HepG2 (cell line): Measurements from ENCODE around the gene CC2D1A. TPM values are rescaled to one million over a fixed set of nuclear protein-coding genes. Genes with fewer than 3 reads are reported as not detected.

Experiments used
- BRCA1 ChIP-seq: sonication (generic); formaldehyde crosslinking; IDR thresholded peaks from 2 replicates; pipeline ENCODE4 v1.4.0; 2020; ENCODE audit warnings: missing genetic modification reagents
- E2F2 ChIP-seq: sonication (generic); formaldehyde crosslinking; IDR thresholded peaks from 2 replicates; pipeline ENCODE4 v1.4.0; 2020; ENCODE audit warnings: missing genetic modification reagents, borderline replicate concordance
- IRF1 ChIP-seq: sonication (generic); formaldehyde crosslinking; IDR thresholded peaks from 2 replicates; pipeline ENCODE4 v1.4.0; 2020; ENCODE audit warnings: low read depth, mild to moderate bottlenecking, missing genetic modification reagents
- MIXL1 ChIP-seq: IDR thresholded peaks from 2 replicates; pipeline ENCODE4 v1.6.1; 2016
- ZBTB10 ChIP-seq: sonication (generic); formaldehyde crosslinking; IDR thresholded peaks from 2 replicates; pipeline ENCODE4 v1.4.0; 2020; ENCODE audit warnings: missing genetic modification reagents, borderline replicate concordance
- ZBTB42 ChIP-seq: sonication (generic); formaldehyde crosslinking; IDR thresholded peaks from 2 replicates; pipeline ENCODE4 v1.5.0; 2020; ENCODE audit warnings: mild to moderate bottlenecking, missing genetic modification reagents
- ZHX2 ChIP-seq, 2 experiments: sonication (generic) in 1 of 2; formaldehyde crosslinking in 1 of 2; IDR thresholded peaks; 2 replicates each; pipeline versions ENCODE4 v1.6.1 to v1.9.0; 2014 to 2022; ENCODE audit warnings: antibody characterized with exemption in 1 of 2, borderline replicate concordance in 1 of 2, inconsistent platforms in 1 of 2, low read depth in 1 of 2, missing genetic modification reagents in 1 of 2
- ZNF234 ChIP-seq: sonication (generic); formaldehyde crosslinking; conservative IDR thresholded peaks from 2 replicates; pipeline ENCODE4 v1.5.1; 2020; ENCODE audit warnings: mild to moderate bottlenecking, missing genetic modification reagents
- ZNF569 ChIP-seq: sonication (generic); formaldehyde crosslinking; IDR thresholded peaks from 2 replicates; pipeline ENCODE4 v1.5.0; 2020; ENCODE audit warnings: mild to moderate bottlenecking, missing genetic modification reagents, moderate library complexity, borderline replicate concordance
- ZNF678 ChIP-seq: sonication (generic); formaldehyde crosslinking; IDR thresholded peaks from 2 replicates; pipeline ENCODE4 v1.4.0; 2020; ENCODE audit warnings: mild to moderate bottlenecking, missing genetic modification reagents
- ZNF687 ChIP-seq: sonication (generic); formaldehyde crosslinking; IDR thresholded peaks from 2 replicates; pipeline ENCODE4 v1.5.1; 2020; ENCODE audit warnings: mild to moderate bottlenecking, missing genetic modification reagents, moderate library complexity
- polyA plus RNA-seq, 8 experiments: library from polyadenylated mRNA; depleted of rRNA in 3 of 8; stranded (reverse) in 7 of 8; unstranded in 1 of 8; fragments of >200 nt; fragmentation: Illumina TruSeq in 4 of 8; extraction: Trizol in 4 of 8; gene quantifications; 2 replicates each; pipeline versions ENCODE4 v1.2.1 to v1.2.3, GENCODE V29; 2011 to 2016; ENCODE audit warnings: low read depth in 4 of 8, missing spikeins in 1 of 8, mixed read lengths in 1 of 8; ENCODE audit not compliant: insufficient read depth in 1 of 8
- total RNA-seq, 5 experiments: library from RNA; depleted of rRNA; stranded (reverse); fragments of >200 nt; fragmentation: Illumina TruSeq; extraction: Trizol; gene quantifications; 2 replicates each; pipeline ENCODE4 v1.2.3, GENCODE V29; 2016; ENCODE audit warnings: low read depth in 1 of 5

CC2D1A gene
- total and polyA plus RNA-seq, 2 of the 13 experiments (the other 11 are each of a cell fraction or from before 2014, with no cell fraction given), result 9.7 to 11.5 TPM

- TF ChIP-seq IRF1, result no peak
- TF ChIP-seq E2F2, result no peak
- TF ChIP-seq ZNF678 (CRISPR knock-in tag), result no peak
- TF ChIP-seq ZNF234 (CRISPR knock-in tag), result no peak
- TF ChIP-seq ZHX2 (IDR thresholded peaks at IDR 0.05; ENCODE audit: low read depth), result 0 out of 2 replicates have a peak, but pooled peaks have one; percentile 53
- no peak for TF ChIP-seq ZHX2 (CRISPR knock-in tag; IDR thresholded peaks at IDR 0.05; ENCODE audit: borderline replicate concordance)
- TF ChIP-seq ZBTB10 (CRISPR knock-in tag), result peak; percentile 36; the same call in 1 of the 2 replicates
- TF ChIP-seq ZBTB42 (CRISPR knock-in tag), result no peak
- TF ChIP-seq BRCA1 (CRISPR knock-in tag), result no peak
- TF ChIP-seq MIXL1 (CRISPR knock-in tag), result no peak
- no peak for TF ChIP-seq ZNF569 (CRISPR knock-in tag)
- TF ChIP-seq ZNF687 (CRISPR knock-in tag), result peak; percentile 78
These were observed 25.6 kb upstream of the CC2D1A start (continued) for GRCh38 chr19:13880059-13881043.
